GM12864 (cell line): ENCODE measurements around the gene PHLDB1.

Experiments used
- DNase-seq: peaks from one replicate; pipeline ENCODE4 v3.0.0-alpha.2; 2011; ENCODE audit warnings: low read depth
- H3K4me3 ChIP-seq: 2 replicates; pipeline ENCODE4 v1.5.1; 2011; ENCODE audit warnings: mild to moderate bottlenecking, low read depth, low read length, control low read depth
- CTCF ChIP-seq: IDR thresholded peaks from 2 replicates; pipeline ENCODE4 v1.5.1; 2011; ENCODE audit warnings: low read depth, mild to moderate bottlenecking, moderate library complexity, low read length, control low read depth, inconsistent platforms; ENCODE audit errors: missing control alignments

PHLDB1 gene

GRCh38 chr11:118620529-118621070 lies 13.2 kb downstream of the PHLDB1 start:
- no peak overlapping the region for H3K4me3 ChIP-seq
- DNase-seq, result no peak
- no peak for TF ChIP-seq CTCF

GRCh38 chr11:118621071-118621783 lies 13.8 kb downstream of the PHLDB1 start:
- TF ChIP-seq CTCF, result no peak
- no peak for DNase-seq
- H3K4me3 ChIP-seq, result no peak overlapping the region

- TF ChIP-seq CTCF, result no peak
- no peak for DNase-seq
- no peak overlapping the region for H3K4me3 ChIP-seq
Observed at GRCh38 chr11:118621784-118622375, 14.5 kb downstream of the PHLDB1 start.

- TF ChIP-seq CTCF, result no peak
- no peak overlapping the region for H3K4me3 ChIP-seq
- no peak for DNase-seq
Observed at GRCh38 chr11:118622376-118623268, 15.2 kb downstream of the PHLDB1 start.

- no peak overlapping the region for H3K4me3 ChIP-seq
- no peak for DNase-seq
- TF ChIP-seq CTCF, result no peak
Observed at GRCh38 chr11:118623269-118623655, 15.8 kb downstream of the PHLDB1 start.

- no peak for DNase-seq
- no peak overlapping the region for H3K4me3 ChIP-seq
- no peak for TF ChIP-seq CTCF
Observed at GRCh38 chr11:118625036-118625690, 17.7 kb downstream of the PHLDB1 start.
